NCI-H446 treated with DMSO at 0.1 percent for 48 hours (cell line): ENCODE measurements around the gene PKP1.

Experiments
- DNase-seq: peaks from one replicate; lab custom pipeline; 2025; lab: John Stamatoyannopoulos, UW

Gene PKP1

DNA sequence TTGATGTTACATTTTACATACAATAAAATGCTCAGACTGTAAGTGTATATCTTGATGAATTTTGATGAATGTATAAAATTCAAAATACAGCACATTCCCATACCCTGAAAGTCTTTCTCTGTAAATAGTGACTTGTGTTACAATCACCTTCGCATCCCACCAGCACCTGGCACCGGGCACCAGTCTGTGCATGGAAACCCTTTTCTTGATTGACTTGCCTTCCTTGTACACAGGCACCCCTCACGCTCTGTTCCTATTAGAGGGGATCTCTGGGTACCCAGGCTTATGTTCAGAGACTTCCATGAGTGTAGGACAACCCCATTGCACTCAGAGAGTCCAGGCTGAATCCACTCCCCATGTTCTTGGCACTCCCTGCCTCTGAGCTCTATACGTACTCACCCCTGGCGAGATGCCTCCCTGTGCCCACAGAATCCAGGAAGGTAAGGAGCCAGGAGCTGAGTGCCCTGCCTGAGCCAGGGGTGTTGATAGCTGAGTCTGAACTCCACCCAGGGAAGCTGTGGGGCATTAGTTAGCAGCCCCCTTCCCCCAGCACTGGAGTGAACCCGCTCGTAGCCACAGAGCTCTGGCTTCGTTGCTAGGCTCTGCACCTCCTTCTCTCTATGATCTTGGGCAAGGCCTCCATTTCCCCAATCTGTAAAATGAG lies 22.5 kb upstream of the PKP1 start:
- DNase-seq: no peak

- DNase-seq: no peak
These were observed 21.3 kb upstream of the PKP1 start for GRCh38 chr1:201261771-201262547.

- no peak for DNase-seq
These were observed 20.2 kb upstream of the PKP1 start for GRCh38 chr1:201262963-201263608.

DNA sequence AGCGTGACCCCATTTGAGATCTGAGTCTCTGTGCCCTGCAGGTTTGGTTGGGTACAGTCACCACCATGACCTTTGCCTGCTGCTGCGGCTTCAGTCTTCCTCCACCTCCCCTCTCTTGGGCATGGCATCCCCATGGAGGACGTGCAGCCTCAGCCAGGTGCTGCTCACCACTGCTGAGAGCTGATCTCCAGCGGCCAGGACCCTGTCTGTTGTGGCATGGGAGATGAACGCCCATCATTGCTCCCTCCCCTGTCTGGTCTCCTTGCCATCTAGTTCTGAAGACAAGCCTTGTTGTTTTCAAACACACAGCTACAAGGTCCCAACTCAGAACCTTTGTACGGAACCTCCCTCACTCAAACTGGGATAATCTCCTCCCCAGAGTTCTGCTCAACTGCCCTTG lies 19.2 kb upstream of the PKP1 start:
- DNase-seq: no peak

DNA sequence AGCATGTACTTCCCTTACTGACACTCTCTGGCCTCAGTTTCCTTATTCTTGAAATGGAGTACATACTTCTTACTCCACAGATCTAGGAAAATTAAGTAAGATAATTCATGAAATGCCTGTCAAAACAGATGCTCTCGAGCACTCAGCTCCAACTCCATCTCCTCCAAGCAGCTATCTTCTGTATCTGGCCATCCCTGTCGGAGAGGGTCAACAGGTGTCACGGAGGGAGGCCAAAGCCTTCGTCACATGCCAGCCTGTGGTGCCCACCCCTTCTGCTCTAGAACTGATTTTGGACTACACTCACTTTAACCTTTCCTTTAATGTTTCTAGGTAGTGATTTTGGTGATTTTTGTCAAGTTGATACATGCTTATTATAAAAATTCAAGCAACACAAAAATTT lies 18.8 kb upstream of the PKP1 start:
- no peak for DNase-seq

GRCh38 chr1:201265756-201266155 lies 17.6 kb upstream of the PKP1 start:
- DNase-seq: no peak

GRCh38 chr1:201266276-201266675 lies 17.0 kb upstream of the PKP1 start:
- no peak for DNase-seq

DNA sequence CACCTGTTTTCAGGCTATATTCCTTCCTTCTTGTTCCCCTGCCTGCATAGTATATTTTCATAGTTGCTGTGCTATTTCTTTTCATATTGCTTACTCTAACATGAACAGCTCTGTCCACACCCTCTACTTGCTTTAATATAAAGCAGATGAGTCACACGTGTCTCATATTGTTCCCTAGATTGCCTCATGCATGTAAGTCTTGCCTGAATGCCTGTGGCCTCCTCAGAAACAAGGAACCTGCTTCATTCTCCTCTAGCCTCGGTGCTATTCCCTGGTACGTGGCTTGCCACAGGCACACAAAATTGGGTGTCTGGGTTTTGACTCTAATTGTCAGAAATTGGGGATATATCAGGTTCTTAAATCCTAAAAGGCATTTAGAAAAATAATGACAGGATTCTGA lies 16.5 kb upstream of the PKP1 start:
- DNase-seq: no peak

- no peak for DNase-seq
These were observed 15.7 kb upstream of the PKP1 start for GRCh38 chr1:201267481-201268229.

GRCh38 chr1:201268604-201269151 lies 14.6 kb upstream of the PKP1 start:
- peak; percentile 88 for DNase-seq

GRCh38 chr1:201269281-201269680 lies 14.0 kb upstream of the PKP1 start:
- DNase-seq: no peak

DNA sequence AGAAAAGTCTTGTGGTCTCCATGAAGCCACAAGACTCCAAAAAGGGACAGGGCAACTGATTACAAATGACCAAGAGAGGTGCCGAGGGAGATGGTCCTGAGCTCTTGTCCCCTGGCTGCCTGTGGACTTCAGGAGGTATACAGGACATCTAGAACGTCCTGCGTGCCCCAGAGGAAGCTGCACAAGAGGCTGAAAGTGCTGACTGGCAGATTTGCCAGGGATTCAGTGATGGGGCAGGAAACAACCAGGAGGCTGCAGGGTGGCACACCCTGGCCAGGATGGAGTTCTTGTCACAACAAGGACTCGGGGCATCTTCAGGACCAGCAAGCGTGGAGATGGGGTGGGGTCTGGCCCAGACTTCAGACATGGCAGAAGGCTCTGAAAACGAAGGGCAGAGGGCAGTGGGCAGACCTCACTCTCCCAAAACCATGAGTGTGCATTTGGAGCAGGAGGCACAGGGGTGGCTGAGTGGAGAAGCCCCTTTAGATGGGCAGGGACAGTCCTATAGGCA lies 13.4 kb upstream of the PKP1 start:
- DNase-seq: no peak

GRCh38 chr1:201270616-201271390 lies 12.5 kb upstream of the PKP1 start:
- DNase-seq: no peak

GRCh38 chr1:201272799-201273198 lies 10.5 kb upstream of the PKP1 start:
- no peak for DNase-seq

DNA sequence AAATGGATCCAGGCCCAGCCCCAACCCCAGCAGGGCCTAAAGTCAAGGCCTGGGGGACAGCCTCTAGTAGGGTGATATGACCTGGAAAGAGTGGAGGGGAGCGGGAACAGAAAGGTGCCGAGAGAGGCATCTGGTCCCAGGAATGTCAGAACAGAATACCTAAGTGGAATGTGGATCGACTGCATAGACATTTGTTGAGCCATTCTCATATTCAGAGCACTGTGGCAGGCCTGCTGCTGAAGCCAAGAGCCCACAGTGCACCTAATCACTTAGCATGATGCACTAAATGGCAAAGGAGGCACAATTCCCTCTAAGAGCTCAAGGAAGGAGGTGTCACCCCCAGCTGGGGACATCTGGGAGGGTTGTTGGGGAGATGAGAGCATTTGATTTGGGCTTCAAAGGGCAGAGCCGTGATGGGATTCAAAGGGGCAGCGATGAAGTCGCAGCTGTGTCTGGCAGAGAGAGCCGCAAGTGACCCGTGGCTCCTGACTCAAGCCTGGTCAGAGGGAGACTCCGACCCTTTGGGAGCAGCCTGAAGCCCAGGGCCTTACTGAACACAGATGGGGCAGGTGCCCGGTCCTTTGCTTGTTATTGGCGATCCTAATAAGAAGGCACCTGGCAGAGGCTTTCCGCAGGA lies 8.6 kb upstream of the PKP1 start:
- DNase-seq: no peak

DNA sequence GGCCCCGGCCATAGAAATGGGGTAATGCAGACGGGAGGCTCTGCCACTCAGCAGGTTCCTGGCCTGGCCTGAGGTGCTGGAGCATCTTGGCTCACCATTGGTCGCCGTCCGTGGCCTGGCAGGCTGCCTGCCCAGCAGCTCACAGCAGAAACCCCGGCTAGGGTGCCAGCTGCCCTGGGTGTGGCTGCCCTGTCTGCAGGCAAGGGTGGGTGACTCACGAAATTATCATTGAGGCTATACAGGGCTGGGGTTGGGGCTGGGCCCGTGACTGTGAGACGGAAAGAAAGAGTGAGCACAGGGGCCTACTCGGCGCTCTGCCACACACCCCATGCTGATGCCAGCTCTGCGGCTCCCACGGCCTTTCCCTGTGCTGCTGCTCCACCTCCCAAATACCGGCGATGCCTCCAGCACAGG lies 8.0 kb upstream of the PKP1 start:
- peak; percentile 94 for DNase-seq

- no peak for DNase-seq
These were observed 6.4 kb upstream of the PKP1 start for GRCh38 chr1:201276891-201277290.

DNA sequence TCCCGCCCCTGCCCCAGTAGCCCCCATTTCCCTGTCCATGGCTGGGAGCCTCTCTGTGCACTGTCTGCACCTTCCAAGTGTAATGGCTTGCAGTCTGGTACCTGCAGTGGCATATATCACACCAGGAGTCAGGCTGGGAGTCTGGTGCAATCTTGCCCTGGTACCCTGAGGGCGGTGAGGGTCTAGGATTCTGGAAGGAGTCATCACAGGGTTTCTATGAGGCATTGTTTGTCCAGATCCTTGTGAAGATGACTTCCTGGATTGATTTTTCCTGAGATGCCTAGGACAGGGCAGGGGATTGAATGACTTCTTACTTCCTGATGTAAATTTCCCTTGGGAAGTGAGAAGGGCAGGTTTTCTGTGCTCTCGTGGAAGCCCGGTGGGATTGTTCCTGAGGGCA lies 5.9 kb upstream of the PKP1 start:
- no peak for DNase-seq

DNA sequence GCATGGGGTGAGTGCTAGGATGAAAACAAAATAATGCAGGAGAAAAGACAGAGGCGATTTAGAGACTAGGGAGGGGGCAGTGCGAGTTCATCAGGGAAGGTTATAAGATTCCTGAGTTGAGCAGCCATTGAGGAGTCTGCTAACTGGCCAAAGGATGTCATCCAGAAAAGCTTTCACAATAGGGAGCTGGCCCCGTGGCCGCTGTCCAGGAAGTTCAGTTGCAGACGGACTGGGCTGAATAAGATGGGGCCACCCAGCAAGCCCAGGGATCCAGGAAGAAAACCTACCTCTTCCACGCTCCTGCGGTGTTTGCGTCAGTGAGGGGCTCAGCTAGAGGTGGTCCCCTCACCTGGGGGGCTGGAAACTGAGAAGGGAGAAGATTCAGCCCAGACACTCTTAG lies 4.0 kb upstream of the PKP1 start:
- DNase-seq: no peak

GRCh38 chr1:201280884-201281283 lies 2.4 kb upstream of the PKP1 start:
- DNase-seq: no peak

- DNase-seq: no peak
These were observed 1.7 kb upstream of the PKP1 start for GRCh38 chr1:201281573-201281972.
